Peyer's patch (tissue), 4 donors: Measurements from ENCODE around the gene DBX2.
"Not testable (repeated sequence)": the region's sequence is repeated elsewhere in the genome, so short reads cannot be mapped to it uniquely, and the experiment has no call there.

ENCODE experiments used
- POLR2A ChIP-seq, 2 donors: fragments of 450-650 bp; IDR thresholded peaks; one replicate each; pipeline ENCODE4 v1.5.1; 2017; ENCODE audit warnings: antibody characterized with exemption in 2 of 2, mild to moderate bottlenecking in 2 of 2, moderate library complexity in 2 of 2
- TF ChIP-seq, protein P1 (sequence below), 6 experiments: fragments of 450-650 bp in 4 of 6; fragments of 200-600 bp in 2 of 6; sonication (generic) in 1 of 6; IDR thresholded peaks; one replicate each; pipeline ENCODE4 v1.5.1; 2017 to 2019; ENCODE audit warnings: antibody characterized with exemption in 6 of 6, mild to moderate bottlenecking in 3 of 6, moderate library complexity in 1 of 6

DNA sequence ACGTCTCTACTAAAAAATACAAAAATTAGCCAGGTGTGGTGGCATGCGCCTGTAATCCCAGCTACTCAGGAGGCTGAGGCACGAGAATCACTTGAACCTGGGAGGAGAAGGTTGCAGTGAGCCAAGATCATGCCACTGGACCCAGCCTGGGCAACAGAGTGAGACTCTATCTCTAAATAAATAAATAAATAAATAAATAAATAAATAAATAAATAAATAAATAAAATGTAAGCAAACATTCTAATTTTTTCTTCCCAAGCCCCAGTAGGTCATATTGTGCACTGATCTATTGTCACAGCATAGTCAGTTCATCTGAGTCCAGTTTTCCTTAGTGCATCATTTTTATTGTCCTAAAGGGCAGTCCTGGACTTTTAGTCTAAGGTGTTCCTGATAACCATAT, 44.5 kb upstream of the DBX2 start:
- TF ChIP-seq, protein P1, sequence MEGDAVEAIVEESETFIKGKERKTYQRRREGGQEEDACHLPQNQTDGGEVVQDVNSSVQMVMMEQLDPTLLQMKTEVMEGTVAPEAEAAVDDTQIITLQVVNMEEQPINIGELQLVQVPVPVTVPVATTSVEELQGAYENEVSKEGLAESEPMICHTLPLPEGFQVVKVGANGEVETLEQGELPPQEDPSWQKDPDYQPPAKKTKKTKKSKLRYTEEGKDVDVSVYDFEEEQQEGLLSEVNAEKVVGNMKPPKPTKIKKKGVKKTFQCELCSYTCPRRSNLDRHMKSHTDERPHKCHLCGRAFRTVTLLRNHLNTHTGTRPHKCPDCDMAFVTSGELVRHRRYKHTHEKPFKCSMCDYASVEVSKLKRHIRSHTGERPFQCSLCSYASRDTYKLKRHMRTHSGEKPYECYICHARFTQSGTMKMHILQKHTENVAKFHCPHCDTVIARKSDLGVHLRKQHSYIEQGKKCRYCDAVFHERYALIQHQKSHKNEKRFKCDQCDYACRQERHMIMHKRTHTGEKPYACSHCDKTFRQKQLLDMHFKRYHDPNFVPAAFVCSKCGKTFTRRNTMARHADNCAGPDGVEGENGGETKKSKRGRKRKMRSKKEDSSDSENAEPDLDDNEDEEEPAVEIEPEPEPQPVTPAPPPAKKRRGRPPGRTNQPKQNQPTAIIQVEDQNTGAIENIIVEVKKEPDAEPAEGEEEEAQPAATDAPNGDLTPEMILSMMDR (IDR thresholded peaks at IDR 0.05), result not testable (repeated sequence)
- not testable (repeated sequence) for TF ChIP-seq POLR2A (IDR thresholded peaks at IDR 0.05)
